Psoas muscle (tissue), 8 donors: ENCODE measurements around the gene PTBP3. TPM values are rescaled to one million over a fixed set of nuclear protein-coding genes. Genes with fewer than 3 reads are reported as not detected.

Experiments used
- ATAC-seq, 4 donors: fragments of 200-7000 bp; cut with Tn5 transposase; one replicate each; pipeline ENCODE4 v1.9.1; 2020; ENCODE audit warnings: moderate library complexity in 3 of 4, mild to moderate bottlenecking in 2 of 4
- DNase-seq, 2 donors: peaks; one replicate each; pipeline ENCODE4 v3.0.0-alpha.2; 2020
- H3K27ac ChIP-seq: fragments of 200-600 bp; one replicate; pipeline ENCODE4 v1.8.0; 2022
- H3K27me3 ChIP-seq, 3 donors: fragments of 200-600 bp in 1 of 3; one replicate each; pipeline versions ENCODE4 v1.6.1 to v1.8.0; 2013 to 2022; ENCODE audit warnings: low read length in 2 of 3, mild to moderate bottlenecking in 2 of 3, moderate library complexity in 1 of 3; ENCODE audit not compliant: insufficient read depth in 3 of 3
- H3K36me3 ChIP-seq, 2 donors: fragments of 200-600 bp in 1 of 2; one replicate each; pipeline versions ENCODE4 v1.6.1 to v1.8.0; 2013 to 2022; ENCODE audit warnings: low read depth in 1 of 2, mild to moderate bottlenecking in 1 of 2, moderate library complexity in 1 of 2; ENCODE audit not compliant: insufficient read depth in 1 of 2
- H3K4me1 ChIP-seq: fragments of 200-600 bp; one replicate; pipeline ENCODE4 v1.8.0; 2022
- H3K4me3 ChIP-seq: fragments of 200-600 bp; one replicate; pipeline ENCODE4 v1.8.0; 2022; ENCODE audit warnings: mild to moderate bottlenecking
- H3K9me3 ChIP-seq: fragments of 200-600 bp; one replicate; pipeline ENCODE4 v1.8.0; 2022
- CTCF ChIP-seq: fragments of 200-600 bp; IDR thresholded peaks from one replicate; pipeline ENCODE4 v1.8.0; 2022; ENCODE audit warnings: antibody characterized with exemption
- WGBS, 3 donors: extraction: QIAGEN DNeasy Blood & Tissue Kit; methylation state at CpG; one replicate each; pipeline versions ENCODE4 v1.1.6 to v1.1.7; 2013; 5-methylcytosine and 5-hydroxymethylcytosine counted together
- intact Hi-C, 2 donors: fragments of 100-400 bp; cut with DNase I; formaldehyde crosslinking; loops; one replicate each; pipeline versions ENCODE4 v1.11.0 to v1.14.2; 2022
- polyA plus RNA-seq, 3 donors: library from polyadenylated mRNA; stranded (reverse); fragments of 200-250 nt; gene quantifications; one replicate each; pipeline ENCODE4 v1.2.3, GENCODE V29; 2013
- total RNA-seq, 4 donors: library from RNA; stranded (reverse); fragmentation: NEBNext Ultra II Directional in 2 of 4; extraction: Animal tissue kit (Norgen Biotek cat#: 25700) in 2 of 4; gene quantifications; one replicate each; pipeline versions ENCODE4 v1.2.1 to v1.2.4, GENCODE V29; 2021 to 2023
- donor health status: healthy with polysubstance abuse.
- donor health status: DM: no; HTN: no; CAD: no; lungs with moderate emphysema.
- donor health status: Bipolar disorder and iron deficiency.
- donor health status: healthy.
- donor health status: DM: yes; HTN: yes; CAD: no.
- donor health status: DM: no; HTN: no; CAD: no.
- donor health status: DM: no; HTN: no; CAD: no.
- donor health status: DM: yes; HTN: yes; CAD: no.

The PTBP3 gene
- total and polyA plus RNA-seq, 7 donors, result 2.8 to 26.9 (median 9.1) TPM

DNA sequence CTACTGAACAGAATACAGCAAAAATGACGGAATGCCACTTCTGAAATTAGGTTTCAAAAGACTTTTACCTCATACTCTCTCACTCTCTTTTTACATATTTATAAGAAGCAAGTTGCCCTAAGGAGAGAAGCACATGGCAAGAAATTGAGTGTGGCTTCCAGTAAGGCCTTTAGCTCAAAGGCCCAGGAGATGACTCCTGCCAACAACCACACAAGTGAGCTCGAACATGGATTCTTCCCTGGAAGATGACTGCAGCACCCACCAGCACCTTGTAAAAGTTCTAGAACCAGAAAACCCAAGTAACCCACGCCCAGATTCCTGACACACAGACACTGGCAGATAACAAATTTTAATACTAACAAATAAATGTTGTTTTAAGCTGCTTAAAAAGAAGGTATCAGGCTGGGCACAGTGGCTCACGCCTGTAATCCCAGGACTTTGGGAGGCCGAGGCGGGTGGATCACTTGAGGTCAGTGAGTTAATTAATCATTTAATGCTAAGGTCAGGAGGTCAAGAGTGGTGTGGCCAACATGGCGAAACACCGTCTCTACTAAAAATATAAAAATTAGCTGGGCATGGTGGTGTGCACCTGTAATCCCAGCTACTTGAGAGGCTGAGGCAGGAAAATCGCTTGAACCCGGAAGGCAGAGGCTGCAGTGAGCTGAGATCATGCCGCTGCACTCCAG, 17.0 kb downstream of the PTBP3 start:
- WGBS, 3 donors, result 89 to 95% (median 93%) methylated on average over 11 of the region's 11 CpGs
- no peak overlapping the region for H3K4me3 ChIP-seq

GRCh38 chr9:112315331-112316257, 17.8 kb downstream of the PTBP3 start:
- no peak overlapping the region for H3K4me3 ChIP-seq
- H3K36me3 ChIP-seq, result no peaks in the 10 kb centered on the region
- no peaks in the 10 kb centered on the region for H3K27me3 ChIP-seq
- WGBS, 3 donors, result 87 to 95% (median 92%) methylated on average over 3 of the region's 3 CpGs
- intact Hi-C loops, result loop anchor here in 1 of 2 donors (10.0 kb wide), 1 partner anchor 51 kb away; no protein-coding TSS in a partner anchor
- H3K4me1 ChIP-seq, result no peaks in the 10 kb centered on the region
- no peaks in the 10 kb centered on the region for H3K9me3 ChIP-seq
- no peak for TF ChIP-seq CTCF
- no peak for ATAC-seq
- no peak for DNase-seq
- H3K27ac ChIP-seq, result no peak overlapping the region

More for the DNA sequence above, 17.0 kb downstream of the PTBP3 start:
- no peak for ATAC-seq
- H3K36me3 ChIP-seq, result no peaks in the 10 kb centered on the region
- H3K27ac ChIP-seq, result no peak overlapping the region
- H3K9me3 ChIP-seq, result no peaks in the 10 kb centered on the region
- DNase-seq, result no peak
- H3K27me3 ChIP-seq, result no peaks in the 10 kb centered on the region
- TF ChIP-seq CTCF, result no peak
- no peaks in the 10 kb centered on the region for H3K4me1 ChIP-seq
- intact Hi-C loops, result loop anchor here in 1 of 2 donors (10.0 kb wide), 1 partner anchor 52 kb away; no protein-coding TSS in a partner anchor

DNA sequence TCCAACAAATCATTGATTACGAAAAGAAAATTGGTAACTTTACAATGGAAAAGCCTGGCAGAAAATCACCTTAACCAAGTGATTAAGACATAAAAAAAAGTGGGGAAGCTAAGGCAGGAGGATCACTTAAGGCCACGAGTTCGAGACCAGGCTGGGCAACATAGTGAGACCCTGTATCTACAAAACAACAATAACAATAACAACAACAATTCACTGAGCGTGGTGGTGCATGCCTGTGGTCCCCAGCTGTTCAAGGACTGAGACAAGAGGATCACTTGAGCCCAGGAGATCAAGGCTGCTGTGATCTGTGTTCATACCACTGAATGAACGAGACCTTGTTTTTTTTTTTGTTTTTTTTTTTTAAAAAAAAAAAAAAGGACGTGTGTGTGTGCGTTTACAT, 21.3 kb downstream of the PTBP3 start:
- intact Hi-C loops, result loop anchor here in 1 of 2 donors (10.0 kb wide), 1 partner anchor 47 kb away; no protein-coding TSS in a partner anchor
- no peak for ATAC-seq
- Histone ChIP-seq H3K4me1 (no peaks in the 10 kb centered on the region), H3K9me3 (no peaks in the 10 kb centered on the region), H3K4me3 (no peak overlapping the region), H3K36me3 (no peaks in the 10 kb centered on the region), H3K27me3 (no peaks in the 10 kb centered on the region), H3K27ac (no peak overlapping the region)
- 83 to 87% (median 84%) methylated on average over 7 of the region's 7 CpGs for WGBS, 3 donors
- no peak for TF ChIP-seq CTCF
- DNase-seq, result no peak

DNA sequence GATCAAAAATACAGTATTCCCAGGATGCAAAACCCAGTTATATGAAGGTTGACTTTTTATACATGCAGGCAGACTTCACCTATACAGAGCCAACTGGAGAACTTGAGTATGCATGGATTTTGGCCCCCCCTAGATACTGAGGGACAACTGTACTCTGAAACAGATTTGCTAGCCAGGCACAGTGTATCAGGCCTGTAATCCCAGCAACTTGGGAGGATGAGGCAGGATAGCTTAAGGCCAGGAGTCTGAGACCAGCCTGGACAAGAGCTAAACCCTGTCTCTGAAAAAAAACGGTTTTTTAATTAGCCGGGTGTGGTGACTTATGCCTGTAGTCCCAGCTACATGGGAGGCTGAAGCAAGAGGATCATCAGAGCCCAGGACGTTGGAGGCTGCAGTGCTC, 21.9 kb downstream of the PTBP3 start:
- no peaks in the 10 kb centered on the region for H3K9me3 ChIP-seq
- 77 to 83% (median 79%) methylated on average over 3 of the region's 3 CpGs for WGBS, 3 donors
- no peaks in the 10 kb centered on the region for H3K4me1 ChIP-seq
- intact Hi-C loops, result loop anchor here in 1 of 2 donors (10.0 kb wide), 1 partner anchor 47 kb away; no protein-coding TSS in a partner anchor
- DNase-seq, result no peak
- H3K27me3 ChIP-seq, result no peaks in the 10 kb centered on the region
- no peaks in the 10 kb centered on the region for H3K36me3 ChIP-seq
- H3K27ac ChIP-seq, result no peak overlapping the region
- no peak for TF ChIP-seq CTCF
- H3K4me3 ChIP-seq, result no peak overlapping the region
- ATAC-seq, result no peak
